Lung (tissue), 12 donors: Measurements from ENCODE around the gene HCN3. TPM values are rescaled to one million over a fixed set of nuclear protein-coding genes. Genes with fewer than 3 reads are reported as not detected.
"Not testable (repeated sequence)": the region's sequence is repeated elsewhere in the genome, so short reads cannot be mapped to it uniquely, and the experiment has no call there.

ENCODE experiments used
- ATAC-seq: fragments of 200-7000 bp; cut with Tn5 transposase; one replicate; pipeline ENCODE4 v1.9.1; 2020; ENCODE audit warnings: moderate number of reproducible peaks; ENCODE audit not compliant: insufficient read depth, low FRiP score
- DNase-seq, 3 donors: peaks; one replicate each; pipeline ENCODE4 v3.0.0-alpha.2; 2013 to 2017
- H3K27ac ChIP-seq, 2 donors: one replicate each; pipeline ENCODE4 v1.5.1; 2013; ENCODE audit warnings: mild to moderate bottlenecking in 2 of 2, moderate library complexity in 2 of 2, control low read depth in 1 of 2, inconsistent platforms in 1 of 2, low read depth in 1 of 2, low read length in 1 of 2
- H3K27me3 ChIP-seq, 3 donors: one replicate each; pipeline ENCODE4 v1.5.1; 2013; ENCODE audit warnings: low read length in 2 of 3; ENCODE audit not compliant: control insufficient read depth in 3 of 3, insufficient read depth in 3 of 3
- H3K36me3 ChIP-seq, 4 donors: one replicate each; pipeline ENCODE4 v1.5.1; 2013; ENCODE audit warnings: low read length in 4 of 4, mild to moderate bottlenecking in 1 of 4, moderate library complexity in 1 of 4; ENCODE audit not compliant: control insufficient read depth in 4 of 4, insufficient read depth in 4 of 4
- H3K4me1 ChIP-seq, 5 donors: one replicate each; pipeline ENCODE4 v1.5.1; 2013; ENCODE audit warnings: low read length in 5 of 5, mild to moderate bottlenecking in 2 of 5, moderate library complexity in 1 of 5; ENCODE audit not compliant: control insufficient read depth in 5 of 5, insufficient read depth in 5 of 5
- H3K4me3 ChIP-seq: one replicate; pipeline ENCODE4 v1.5.1; 2013; ENCODE audit warnings: mild to moderate bottlenecking, control low read depth, moderate library complexity
- H3K9ac ChIP-seq, 2 donors: one replicate each; pipeline ENCODE4 v1.5.1; 2013; ENCODE audit warnings: low read length in 2 of 2, control low read depth in 1 of 2; ENCODE audit not compliant: insufficient read depth in 1 of 2
- H3K9me3 ChIP-seq, 4 donors: one replicate each; pipeline ENCODE4 v1.5.1; 2013; ENCODE audit warnings: low read length in 3 of 4, mild to moderate bottlenecking in 1 of 4, moderate library complexity in 1 of 4; ENCODE audit not compliant: control insufficient read depth in 4 of 4, insufficient read depth in 3 of 4
- CTCF ChIP-seq: IDR thresholded peaks from 2 replicates; pipeline ENCODE4 v1.5.1; 2012; ENCODE audit warnings: mild to moderate bottlenecking; ENCODE audit errors: control extremely low read depth, extremely low read depth
- WGBS, 2 donors: extraction: QIAGEN DNeasy Blood & Tissue Kit; methylation state at CpG; one replicate each; pipeline ENCODE4 v1.1.7; 2013; 5-methylcytosine and 5-hydroxymethylcytosine counted together
- polyA plus RNA-seq, 2 donors: library from polyadenylated mRNA; stranded (reverse); fragments of 200-250 nt; gene quantifications; one replicate each; pipeline ENCODE4 v1.2.1, GENCODE V29; 2013
- total RNA-seq, 2 donors: library from RNA; depleted of rRNA in 1 of 2; stranded (reverse); fragments of >200 nt in 1 of 2; gene quantifications; one replicate each; pipeline ENCODE4 v1.2.1, GENCODE V29; 2014 to 2021
- donor health status: control.
- donor health status: control.
- donor health status: Bipolar disorder and iron deficiency.
- donor health status: healthy.
- donor health status: DM: yes; HTN: yes; CAD: no.

Gene HCN3
- total and polyA plus RNA-seq, 4 donors: 1.0 to 4.7 (median 2.2) TPM

GRCh38 chr1:155325603-155325893, 48.3 kb downstream of the HCN3 start:
- 59 to 86% methylated on average over 6 of the region's 6 CpGs for WGBS, 2 donors
- no peak overlapping the region for H3K9ac ChIP-seq

GRCh38 chr1:155326020-155326526, 48.8 kb downstream of the HCN3 start:
- H3K9me3 ChIP-seq: no peaks in the 10 kb centered on the region
- DNase-seq: no peak
- peaks cover 0 to 16% (median 14%) of the 10 kb centered on the region in 4 donors for H3K36me3 ChIP-seq
- H3K9ac ChIP-seq: no peak overlapping the region
- H3K4me1 ChIP-seq: peaks cover 0 to 25% (median 15%) of the 10 kb centered on the region in 5 donors
- ATAC-seq: no peak
- no peak for TF ChIP-seq CTCF
- H3K27me3 ChIP-seq: no peaks in the 10 kb centered on the region
- H3K27ac ChIP-seq: peak overlapping the region in 1 of 2 donors; percentile 26
- WGBS, 2 donors: 75 to 84% methylated on average over 6 of the region's 6 CpGs
- no peak overlapping the region for H3K4me3 ChIP-seq

More at GRCh38 chr1:155325603-155325893, 48.3 kb downstream of the HCN3 start:
- Histone ChIP-seq H3K9me3 (no peaks in the 10 kb centered on the region), H3K4me3 (no peak overlapping the region), H3K36me3 (peaks cover 0 to 12% (median 10%) of the 10 kb centered on the region in 4 donors), H3K27me3 (no peaks in the 10 kb centered on the region), H3K27ac (peak overlapping the region in 1 of 2 donors; percentile 28), H3K4me1 (peaks cover 0 to 29% (median 16%) of the 10 kb centered on the region in 5 donors)
- ATAC-seq (no peak), DNase-seq (no peak)
- TF ChIP-seq CTCF: no peak

GRCh38 chr1:155326631-155327037, 49.4 kb downstream of the HCN3 start:
- Histone ChIP-seq H3K36me3 (peaks cover 0 to 18% (median 16%) of the 10 kb centered on the region in 4 donors), H3K27me3 (no peaks in the 10 kb centered on the region), H3K9me3 (no peaks in the 10 kb centered on the region), H3K9ac (no peak overlapping the region), H3K27ac (no peak overlapping the region), H3K4me3 (no peak overlapping the region), H3K4me1 (peaks cover 0 to 19% (median 10%) of the 10 kb centered on the region in 5 donors)
- no peak for DNase-seq
- ATAC-seq: no peak
- 92 to 93% methylated on average over 7 of the region's 7 CpGs for WGBS, 2 donors
- no peak for TF ChIP-seq CTCF

DNA sequence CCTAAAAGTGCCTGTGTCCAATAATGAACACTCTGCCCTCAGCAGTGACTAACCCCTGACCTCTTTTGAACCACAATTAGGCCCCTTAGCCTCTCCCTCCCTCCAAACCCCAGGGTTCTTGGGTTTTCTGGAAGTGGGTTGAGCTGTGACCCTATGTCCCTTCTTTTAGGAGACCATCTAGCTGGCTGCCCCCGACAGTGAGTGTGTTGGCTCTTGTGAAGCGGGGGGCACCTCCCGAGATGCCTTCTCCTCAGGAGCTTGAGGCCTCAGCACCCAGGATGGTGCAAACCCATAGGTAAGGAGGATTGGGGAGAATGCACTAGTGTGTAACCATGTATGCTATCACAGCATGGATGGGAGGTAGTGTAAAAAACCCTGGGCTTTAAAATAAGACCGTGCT, 50.7 kb downstream of the HCN3 start:
- TF ChIP-seq CTCF: no peak
- Histone ChIP-seq H3K9me3 (no peaks in the 10 kb centered on the region), H3K27me3 (no peaks in the 10 kb centered on the region), H3K4me3 (no peak overlapping the region), H3K4me1 (peaks cover 0 to 9% (median 5%) of the 10 kb centered on the region in 5 donors), H3K9ac (no peak overlapping the region), H3K27ac (no peak overlapping the region), H3K36me3 (peaks cover 0 to 18% (median 16%) of the 10 kb centered on the region in 4 donors)
- WGBS, 2 donors: 90 to 91% methylated on average over 4 of the region's 4 CpGs
- no peak for DNase-seq
- no peak for ATAC-seq

- not testable (repeated sequence) for H3K4me1 ChIP-seq, H3K9ac ChIP-seq, H3K4me3 ChIP-seq, H3K27ac ChIP-seq, ATAC-seq, H3K9me3 ChIP-seq, H3K27me3 ChIP-seq, DNase-seq
- 77% methylated on average over 7 of the region's 7 CpGs for WGBS, 2 donors
- peaks cover 5 to 24% (median 19%) of the 10 kb centered on the region in 4 donors for H3K36me3 ChIP-seq
Measured at GRCh38 chr1:155328856-155329255, 51.6 kb downstream of the HCN3 start.
